ENCODE results near the gene FTO. TPM values are rescaled to one million over a fixed set of nuclear protein-coding genes. Genes with fewer than 3 reads are reported as not detected.

Gene FTO
- polyA plus RNA-seq, 2 of the 4 experiments (the other 2 are of a cell fraction), result 48.7 to 101 TPM

DNA sequence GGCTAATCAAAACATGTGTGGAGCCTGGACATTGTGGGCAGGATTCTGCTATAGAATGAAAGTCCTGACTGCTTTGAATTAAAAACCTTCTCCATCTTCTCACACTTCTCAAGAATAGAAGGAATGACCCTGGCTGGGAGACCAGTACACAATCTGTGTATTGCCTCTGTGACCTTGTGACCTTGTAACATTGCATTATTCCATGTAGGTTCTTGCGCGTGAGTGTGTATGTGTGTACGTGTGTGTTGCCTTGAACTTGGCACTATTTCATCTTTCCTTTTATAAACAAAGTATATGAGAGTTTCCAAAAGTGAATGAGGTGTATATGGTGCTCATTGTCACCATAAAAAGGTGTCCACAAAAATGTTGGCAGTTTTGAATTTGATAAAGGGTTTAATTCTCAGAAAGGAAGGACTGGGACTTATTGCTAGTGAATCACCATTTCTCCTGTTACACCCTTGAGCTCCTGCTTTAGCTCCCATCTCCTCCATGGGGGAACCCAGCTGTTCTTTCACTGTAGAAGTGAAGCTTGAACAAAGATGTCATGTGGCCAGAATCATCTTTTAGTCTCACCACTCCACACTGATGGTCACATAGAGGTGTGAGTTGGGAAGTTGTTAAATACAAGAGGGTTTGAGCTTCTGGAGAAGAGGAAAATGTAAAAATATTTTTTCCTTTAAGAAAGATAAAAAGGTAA, 244.9 kb downstream of the FTO start:
- POLR2A ChIA-PET, result no interaction called here
- CTCF ChIA-PET, result interaction anchor here (0.9 kb wide), 1 partner anchor 332 kb away, joined by 3 read pairs; no protein-coding TSS in a partner anchor
- Histone ChIP-seq H3K4me2 (no peak overlapping the region), H3K27ac (no peak overlapping the region), H3K4me3 (no peak overlapping the region), H3K4me1 (no peaks in the 10 kb centered on the region), H3K9me3 (no peaks in the 10 kb centered on the region)
- ATAC-seq (no peak), FAIRE-seq (no peak), DNase-seq (ENCODE audit: low read depth in 1 of 2, low spot score in 1 of 2) (no peak)
- no peak for TF ChIP-seq MYC (IDR thresholded peaks at IDR 0.05; ENCODE audit: borderline replicate concordance, low read length)
- TF ChIP-seq, protein P1, sequence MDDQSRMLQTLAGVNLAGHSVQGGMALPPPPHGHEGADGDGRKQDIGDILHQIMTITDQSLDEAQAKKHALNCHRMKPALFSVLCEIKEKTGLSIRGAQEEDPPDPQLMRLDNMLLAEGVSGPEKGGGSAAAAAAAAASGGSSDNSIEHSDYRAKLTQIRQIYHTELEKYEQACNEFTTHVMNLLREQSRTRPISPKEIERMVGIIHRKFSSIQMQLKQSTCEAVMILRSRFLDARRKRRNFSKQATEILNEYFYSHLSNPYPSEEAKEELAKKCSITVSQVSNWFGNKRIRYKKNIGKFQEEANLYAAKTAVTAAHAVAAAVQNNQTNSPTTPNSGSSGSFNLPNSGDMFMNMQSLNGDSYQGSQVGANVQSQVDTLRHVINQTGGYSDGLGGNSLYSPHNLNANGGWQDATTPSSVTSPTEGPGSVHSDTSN (IDR thresholded peaks at IDR 0.05), result no peak
- TF ChIP-seq, protein P2, sequence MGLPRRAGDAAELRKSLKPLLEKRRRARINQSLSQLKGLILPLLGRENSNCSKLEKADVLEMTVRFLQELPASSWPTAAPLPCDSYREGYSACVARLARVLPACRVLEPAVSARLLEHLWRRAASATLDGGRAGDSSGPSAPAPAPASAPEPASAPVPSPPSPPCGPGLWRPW (IDR thresholded peaks at IDR 0.05), result no peak
- TF ChIP-seq HOXA7 (CRISPR knock-in tag; IDR thresholded peaks at IDR 0.05), result no peak
- no peak for TF ChIP-seq TP53 (CRISPR knock-in tag; IDR thresholded peaks at IDR 0.05)
- no peak for TF ChIP-seq ZC3H11A (IDR thresholded peaks at IDR 0.05)
- TF ChIP-seq RNF2 (IDR thresholded peaks at IDR 0.05; ENCODE audit: borderline replicate concordance, low read depth), result no peak
- TF ChIP-seq CBX2 (IDR thresholded peaks at IDR 0.05; ENCODE audit: borderline replicate concordance, low read depth), result no peak
- no peak for TF ChIP-seq FOSB (CRISPR knock-in tag; IDR thresholded peaks at IDR 0.05)
- 93% methylated on average over 3 of the region's 3 CpGs for WGBS (ENCODE audit: missing lambda C conversion rate)

DNA sequence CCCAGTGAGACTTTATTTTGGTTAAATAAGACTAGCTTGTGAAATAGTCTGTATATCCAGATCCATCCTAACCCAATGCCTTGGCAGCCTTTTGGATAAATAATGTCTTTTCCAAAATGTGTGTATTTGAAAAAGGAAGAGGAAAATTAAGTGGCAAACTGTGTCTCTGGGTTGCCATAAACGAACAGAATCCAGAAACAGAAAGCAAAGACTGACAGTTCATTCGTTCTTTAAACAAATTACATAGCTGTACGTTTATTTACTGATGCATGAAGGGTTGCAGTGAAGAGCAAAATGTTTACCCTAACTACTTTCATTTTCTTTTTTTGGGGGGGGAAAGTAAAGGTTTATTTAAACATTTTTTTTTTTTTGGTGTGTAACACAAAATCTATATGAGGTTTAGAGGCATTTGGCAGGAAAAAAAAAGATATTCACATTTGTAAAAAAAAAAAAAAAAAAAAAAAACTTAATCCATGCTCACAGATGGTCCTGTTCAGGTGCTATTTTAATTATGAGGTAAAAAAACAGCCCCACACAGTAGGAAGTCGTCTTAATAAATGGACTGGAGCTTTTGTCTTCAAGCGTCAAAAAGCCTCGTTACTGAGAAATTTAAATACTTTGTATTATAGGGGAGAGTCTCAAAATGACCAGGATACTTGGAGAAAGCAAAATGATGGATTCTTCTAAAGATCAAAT, 245.9 kb downstream of the FTO start:
- no peak for DNase-seq (ENCODE audit: low read depth in 1 of 2, low spot score in 1 of 2)
- no peak for FAIRE-seq
- no peak for ATAC-seq
- TF ChIP-seq FOSL2 (IDR thresholded peaks at IDR 0.05) (no peak), FOSL2 (CRISPR knock-in tag; IDR thresholded peaks at IDR 0.05) (no peak)
- Histone ChIP-seq H3K27ac (no peak overlapping the region), H3K4me2 (no peak overlapping the region), H3K9me3 (no peaks in the 10 kb centered on the region), H3K4me1 (no peaks in the 10 kb centered on the region), H3K4me3 (no peak overlapping the region)
- CTCF ChIA-PET, result interaction anchor here (0.8 to 0.9 kb wide), 2 partner anchors 323 to 331 kb away, joined by 3 to 4 read pairs; no protein-coding TSS in a partner anchor
- POLR2A ChIA-PET, result no interaction called here
- WGBS (ENCODE audit: missing lambda C conversion rate), result 80% methylated on average over 6 of the region's 6 CpGs

DNA sequence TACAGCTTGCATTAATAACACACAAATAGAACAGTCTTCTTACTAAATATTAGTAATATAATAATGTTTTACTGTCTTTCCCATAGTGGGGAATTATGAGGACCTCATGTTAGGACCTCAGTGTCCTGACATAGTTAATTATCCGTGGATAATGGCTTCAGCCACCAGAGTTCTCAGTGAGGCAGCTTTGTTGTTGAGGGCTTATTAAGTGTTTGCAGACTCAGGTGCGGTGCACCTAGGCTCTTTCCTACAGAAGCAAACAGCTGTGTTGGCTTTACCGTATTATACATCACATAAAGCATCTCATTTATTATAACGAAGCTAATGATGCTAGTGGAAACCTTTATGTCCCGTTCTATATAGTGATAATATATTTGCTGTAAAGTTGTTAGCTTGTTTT, 246.7 kb downstream of the FTO start:
- TF ChIP-seq, protein P3, sequence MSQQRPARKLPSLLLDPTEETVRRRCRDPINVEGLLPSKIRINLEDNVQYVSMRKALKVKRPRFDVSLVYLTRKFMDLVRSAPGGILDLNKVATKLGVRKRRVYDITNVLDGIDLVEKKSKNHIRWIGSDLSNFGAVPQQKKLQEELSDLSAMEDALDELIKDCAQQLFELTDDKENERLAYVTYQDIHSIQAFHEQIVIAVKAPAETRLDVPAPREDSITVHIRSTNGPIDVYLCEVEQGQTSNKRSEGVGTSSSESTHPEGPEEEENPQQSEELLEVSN (IDR thresholded peaks at IDR 0.05; ENCODE audit: borderline replicate concordance, low read depth), result no peak
- no peak for TF ChIP-seq JUN (IDR thresholded peaks at IDR 0.05)
- DNase-seq (ENCODE audit: low read depth in 1 of 2, low spot score in 1 of 2), result no peak
- Histone ChIP-seq H3K27ac (no peak overlapping the region), H3K9me3 (no peaks in the 10 kb centered on the region), H3K4me3 (no peak overlapping the region), H3K4me2 (no peak overlapping the region), H3K4me1 (no peaks in the 10 kb centered on the region)
- ATAC-seq, result no peak
- CTCF ChIA-PET, result interaction anchor here (0.7 to 0.9 kb wide), 3 partner anchors 15 to 178 kb away, joined by 3 read pairs; no protein-coding TSS in a partner anchor
- POLR2A ChIA-PET, result no interaction called here
- WGBS (ENCODE audit: missing lambda C conversion rate), result 92% methylated on average over 5 of the region's 5 CpGs
- FAIRE-seq, result no peak

DNA sequence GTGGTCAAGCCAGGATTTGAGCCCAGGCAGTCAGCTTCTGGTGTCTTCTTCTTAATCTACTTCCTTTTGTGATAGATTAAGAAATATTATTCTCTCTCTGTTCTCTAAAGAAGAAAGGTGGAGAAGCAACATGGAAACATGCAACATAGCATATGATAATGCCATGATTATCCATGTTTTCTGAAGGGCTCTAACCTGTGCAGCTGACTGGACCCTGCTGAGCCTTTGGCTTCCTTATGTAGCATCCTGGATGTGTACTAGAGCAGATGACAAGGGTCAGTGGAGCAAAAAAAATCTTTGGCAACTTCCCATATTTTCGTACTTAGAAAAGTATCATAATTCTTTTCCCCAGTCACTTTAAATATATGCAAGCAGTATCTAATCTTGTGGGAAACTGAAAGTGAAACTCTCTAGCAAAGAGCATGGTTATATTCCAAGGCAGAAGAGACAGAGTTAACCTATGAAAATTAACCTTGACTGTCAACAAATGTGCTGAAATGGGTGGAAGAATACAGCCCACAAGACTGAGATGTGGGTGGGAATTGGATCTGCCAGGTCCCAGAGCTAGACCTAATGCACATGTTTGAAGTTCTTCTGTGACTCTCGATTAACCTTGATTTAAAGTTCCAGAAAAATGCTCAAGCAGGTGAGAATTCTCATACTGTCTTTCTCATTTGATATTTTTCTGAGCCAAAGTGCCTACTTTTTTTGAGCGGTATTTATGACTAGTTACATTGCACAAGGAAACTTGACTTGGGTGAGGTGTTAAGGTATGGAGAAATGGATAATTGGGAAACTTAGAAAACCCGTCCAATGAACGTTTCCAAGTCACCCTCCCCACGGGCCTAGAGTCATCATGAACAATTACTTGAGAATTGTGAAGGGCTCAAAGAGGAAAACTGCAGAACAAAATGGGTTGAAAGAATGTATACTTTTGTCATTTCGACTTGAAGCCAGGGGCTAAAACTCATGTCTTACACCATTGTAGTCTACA, 248.6 kb downstream of the FTO start:
- Histone ChIP-seq H3K4me1 (no peaks in the 10 kb centered on the region), H3K27ac (no peak overlapping the region), H3K9me3 (no peaks in the 10 kb centered on the region), H3K4me3 (no peak overlapping the region), H3K4me2 (no peak overlapping the region)
- TF ChIP-seq CBX2 (IDR thresholded peaks at IDR 0.05; ENCODE audit: borderline replicate concordance, low read depth) (no peak), ZNF302 (CRISPR knock-in tag; IDR thresholded peaks at IDR 0.05) (no peak), CHD4 (IDR thresholded peaks at IDR 0.05; ENCODE audit: borderline replicate concordance) (no peak), PHF8 (IDR thresholded peaks at IDR 0.05; ENCODE audit: borderline replicate concordance, low read depth) (no peak), RFX5 (IDR thresholded peaks at IDR 0.05) (no peak), MYC (IDR thresholded peaks at IDR 0.05; ENCODE audit: borderline replicate concordance, low read length) (no peak), RNF2 (IDR thresholded peaks at IDR 0.05; ENCODE audit: borderline replicate concordance, low read depth) (no peak), HOXB5 (CRISPR knock-in tag; IDR thresholded peaks at IDR 0.05) (no peak), TFCP2L1 (CRISPR knock-in tag; IDR thresholded peaks at IDR 0.05) (no peak)
- TF ChIP-seq, protein P4, sequence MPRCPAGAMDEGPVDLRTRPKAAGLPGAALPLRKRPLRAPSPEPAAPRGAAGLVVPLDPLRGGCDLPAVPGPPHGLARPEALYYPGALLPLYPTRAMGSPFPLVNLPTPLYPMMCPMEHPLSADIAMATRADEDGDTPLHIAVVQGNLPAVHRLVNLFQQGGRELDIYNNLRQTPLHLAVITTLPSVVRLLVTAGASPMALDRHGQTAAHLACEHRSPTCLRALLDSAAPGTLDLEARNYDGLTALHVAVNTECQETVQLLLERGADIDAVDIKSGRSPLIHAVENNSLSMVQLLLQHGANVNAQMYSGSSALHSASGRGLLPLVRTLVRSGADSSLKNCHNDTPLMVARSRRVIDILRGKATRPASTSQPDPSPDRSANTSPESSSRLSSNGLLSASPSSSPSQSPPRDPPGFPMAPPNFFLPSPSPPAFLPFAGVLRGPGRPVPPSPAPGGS (IDR thresholded peaks at IDR 0.05), result no peak
- FAIRE-seq (no peak), DNase-seq (ENCODE audit: low read depth in 1 of 2, low spot score in 1 of 2) (no peak), ATAC-seq (no peak)
- WGBS (ENCODE audit: missing lambda C conversion rate), result 90% methylated on average over 7 of the region's 7 CpGs
- ChIA-PET POLR2A (no interaction called here), CTCF (no interaction called here)

All from A549 (cell line).